ENCODE results near the gene KCTD3.

KCTD3 gene

GRCh38 chr1:215661033-215661432, 93.9 kb downstream of the KCTD3 start:
- no peak for DNase-seq

- no peak for DNase-seq
Measured at GRCh38 chr1:215665215-215665614, 98.1 kb downstream of the KCTD3 start.

GRCh38 chr1:215667761-215668160, 100.7 kb downstream of the KCTD3 start:
- DNase-seq: no peak

DNA sequence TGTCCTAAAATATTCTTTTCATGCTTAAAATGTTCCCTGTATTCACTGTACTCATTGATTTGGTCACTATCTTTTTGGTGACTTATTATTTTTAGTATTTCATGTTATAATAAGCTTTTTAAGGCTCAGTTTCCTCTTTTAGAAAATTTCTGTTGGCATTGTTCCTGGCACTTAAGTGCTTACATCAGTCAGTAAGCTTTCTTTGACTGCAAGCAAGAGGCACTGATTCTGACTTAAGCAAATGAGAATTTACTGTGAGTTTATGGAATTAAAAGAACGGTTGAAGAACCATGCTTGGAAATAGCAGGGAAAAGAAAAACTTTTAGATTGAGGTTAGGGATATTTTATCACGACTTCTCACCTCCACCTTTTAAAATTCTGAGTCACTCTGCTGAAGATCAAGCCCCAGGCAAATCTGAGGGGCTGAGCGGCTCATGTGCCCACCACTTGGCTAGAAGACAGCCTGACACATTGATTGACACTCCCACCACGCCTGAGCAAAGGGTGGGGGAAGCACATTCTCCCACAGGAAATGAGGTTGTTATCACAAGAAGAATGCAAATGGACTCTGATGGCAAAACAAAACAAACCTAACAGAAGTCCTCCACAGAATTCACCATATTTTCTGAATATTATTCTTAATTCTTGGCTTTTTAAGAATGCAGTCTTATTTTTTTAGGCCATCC, 102.8 kb downstream of the KCTD3 start:
- DNase-seq: no peak
